HG03378 (cell line): Measurements from ENCODE around the gene HS3ST4.

Source experiments
- ATAC-seq: cut with Tn5 transposase; IDR thresholded peaks from one replicate; pipeline ENCODE4 v1.9.1; 2021; ENCODE audit warnings: mild to moderate bottlenecking, moderate library complexity; ENCODE audit not compliant: unreplicated experiment

HS3ST4 gene

DNA sequence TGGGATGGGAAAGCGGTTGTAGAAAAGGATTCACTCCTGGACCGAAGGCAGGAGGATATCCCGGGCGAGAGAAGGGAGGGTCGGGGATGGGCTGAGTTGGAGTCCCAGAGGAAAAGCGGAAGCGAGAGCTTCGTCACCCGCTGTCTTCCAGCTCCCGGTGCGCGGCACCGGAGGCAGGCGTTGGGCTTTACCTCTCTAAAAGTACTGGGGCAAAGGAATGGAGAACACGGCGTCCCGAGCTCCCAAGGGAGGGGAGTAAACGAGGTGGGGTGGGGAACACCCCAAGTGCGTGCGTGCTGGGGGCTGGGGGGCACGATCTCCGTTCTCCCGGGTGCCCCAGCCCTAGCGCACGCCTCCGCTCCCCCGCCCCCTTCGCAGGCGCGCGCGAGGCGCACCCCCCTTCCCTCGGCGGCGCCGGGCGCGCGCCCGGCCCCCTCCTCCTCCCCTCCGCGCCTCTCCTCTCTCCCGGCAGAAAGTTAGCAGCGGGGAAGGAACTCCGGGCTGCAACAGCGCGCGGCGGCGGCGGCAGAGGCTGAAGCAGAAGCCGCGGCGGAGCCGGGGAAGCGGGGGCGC lies at the start of gene HS3ST4:
Gene HS3ST4 (plus strand): TSS at position 441 of the 573 bp plus-strand sequence.
- no peak for ATAC-seq

DNA sequence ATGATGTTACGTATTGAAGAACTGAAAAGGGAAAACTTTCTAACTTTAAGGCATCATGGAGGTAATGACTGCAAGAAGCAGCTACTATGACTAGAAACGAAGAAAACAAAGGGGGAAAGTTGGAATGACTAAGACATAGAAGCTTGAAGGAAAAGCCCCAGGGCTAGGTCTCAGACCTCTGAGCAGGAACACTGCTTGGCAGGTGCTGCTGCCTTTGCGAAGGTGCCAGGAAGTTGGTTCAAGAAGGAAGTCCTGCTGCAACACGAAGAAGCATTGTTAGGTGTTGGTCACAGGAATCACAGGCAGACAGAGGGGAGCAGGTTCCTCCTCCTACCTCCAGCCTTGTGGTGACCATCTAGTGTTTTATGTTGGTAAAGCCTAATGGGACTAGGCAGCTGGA lies 48.1 kb upstream of the HS3ST4 start:
- no peak for ATAC-seq

DNA sequence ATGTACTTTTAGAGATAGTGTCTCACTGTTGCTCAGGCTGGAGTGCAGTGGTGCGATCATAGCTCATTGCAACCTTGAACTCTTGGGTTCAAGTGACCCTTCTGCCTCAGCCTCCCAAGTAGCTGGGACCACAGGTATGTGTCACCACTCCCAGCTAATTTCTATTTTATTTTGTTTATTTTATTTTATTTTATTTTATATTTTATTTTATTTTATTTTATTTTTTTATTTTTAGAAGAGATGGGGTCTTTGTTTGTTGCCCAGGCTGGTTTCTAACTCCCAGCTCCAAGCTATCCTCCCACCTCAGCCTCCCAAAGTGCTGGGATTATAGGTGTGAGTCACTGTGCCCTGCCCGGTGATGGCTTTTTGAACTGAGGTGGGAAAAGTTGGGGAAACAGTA lies 35.1 kb upstream of the HS3ST4 start:
- ATAC-seq, result no peak

DNA sequence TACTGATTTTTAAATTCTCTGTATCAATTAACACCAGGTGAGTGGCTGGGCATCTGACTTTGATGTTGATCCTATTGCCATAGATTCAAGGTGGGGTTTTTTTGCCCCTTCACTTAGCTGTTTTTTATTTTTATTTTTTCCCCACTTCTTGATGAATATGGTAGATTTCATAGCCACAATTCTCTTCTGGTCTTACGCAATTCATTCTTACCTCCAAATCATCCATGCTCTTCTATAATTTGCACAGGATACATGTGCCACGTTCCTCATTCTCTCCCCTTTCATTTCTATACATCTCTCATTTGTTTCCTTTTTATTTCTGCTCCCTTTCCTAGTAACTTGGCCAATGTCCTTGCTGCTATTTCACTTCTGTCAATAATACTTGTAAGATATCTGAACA lies 14.9 kb upstream of the HS3ST4 start:
- ATAC-seq, result no peak

DNA sequence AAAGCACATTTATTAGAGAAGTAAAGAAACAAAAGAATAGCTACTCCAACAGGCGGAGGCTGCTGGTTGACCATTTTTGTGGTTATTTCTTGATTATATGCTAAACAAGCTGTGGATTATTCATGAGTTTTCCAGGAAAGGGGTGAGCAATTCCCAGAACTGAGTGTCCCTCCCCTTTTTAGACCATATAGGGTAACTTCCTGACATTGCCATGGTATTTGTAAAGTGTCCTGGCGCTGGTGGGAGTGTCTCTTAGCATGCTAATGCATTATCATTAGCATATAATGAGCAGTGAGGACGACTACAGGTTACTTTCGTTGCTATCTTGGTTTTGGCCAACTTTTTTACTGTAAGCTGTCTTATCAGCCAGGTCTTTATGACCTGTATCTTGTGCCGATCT lies 12.2 kb upstream of the HS3ST4 start:
- no peak for ATAC-seq

DNA sequence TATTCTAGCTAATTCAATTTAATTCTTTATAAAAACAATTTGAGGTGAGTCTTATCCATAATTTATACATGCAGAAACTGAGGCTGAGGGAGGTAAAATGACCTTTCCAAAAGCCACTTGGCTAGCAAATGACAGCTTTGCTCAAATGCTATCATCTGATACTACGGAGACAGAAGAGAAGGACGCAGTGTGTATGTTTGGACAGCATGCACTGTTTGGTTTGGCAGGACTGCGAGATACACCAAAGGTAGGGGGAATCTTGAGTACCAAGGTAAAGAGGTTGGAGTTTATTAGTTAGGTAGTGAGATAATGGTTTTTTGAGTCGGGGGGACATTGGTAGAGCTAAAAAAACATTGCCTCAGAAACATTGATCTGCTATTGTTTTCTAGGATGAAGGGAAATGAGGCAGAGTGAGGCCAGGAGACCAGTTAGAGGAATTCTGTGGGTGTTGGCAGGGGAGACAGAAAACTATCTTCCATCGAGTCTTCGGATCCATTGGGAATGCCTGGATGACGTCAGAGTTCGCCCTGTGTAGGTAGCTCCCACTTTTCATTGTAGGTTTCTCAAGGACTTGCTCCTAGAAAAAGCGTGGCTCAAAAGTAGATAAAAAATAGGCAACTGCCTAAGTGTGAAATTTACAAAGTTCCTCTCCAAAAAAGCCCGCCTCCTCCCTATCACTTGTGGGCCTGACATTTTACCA lies 2.5 kb upstream of the HS3ST4 start:
- no peak for ATAC-seq

DNA sequence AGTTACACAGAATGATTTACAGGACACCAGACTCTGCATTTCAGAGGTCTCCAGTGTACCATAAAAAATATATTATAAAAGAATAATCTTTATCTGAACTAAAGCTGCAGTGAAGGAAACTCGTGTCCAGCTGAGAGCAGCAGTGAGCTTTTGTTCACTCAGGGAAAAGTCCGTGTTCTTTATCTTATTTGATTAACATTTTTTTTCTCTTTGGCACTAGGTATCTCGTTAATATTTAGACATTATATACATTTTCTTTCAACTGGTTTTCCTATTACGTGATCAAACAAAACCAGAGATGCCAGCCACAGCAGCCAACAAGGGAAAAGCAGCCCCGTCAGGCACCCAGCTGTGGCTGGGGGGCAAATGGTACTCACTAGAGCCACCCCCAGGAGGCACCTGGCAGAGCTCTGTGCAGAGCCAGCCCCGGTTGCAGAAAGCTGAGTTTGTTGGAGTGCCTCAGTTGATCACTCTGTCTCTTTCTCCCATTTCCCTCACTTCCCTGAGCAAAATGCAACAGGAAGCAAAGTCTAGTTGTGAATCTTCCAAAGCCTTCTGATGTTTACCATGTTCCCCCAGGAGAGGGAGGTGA lies 1.1 kb upstream of the HS3ST4 start:
- no peak for ATAC-seq

DNA sequence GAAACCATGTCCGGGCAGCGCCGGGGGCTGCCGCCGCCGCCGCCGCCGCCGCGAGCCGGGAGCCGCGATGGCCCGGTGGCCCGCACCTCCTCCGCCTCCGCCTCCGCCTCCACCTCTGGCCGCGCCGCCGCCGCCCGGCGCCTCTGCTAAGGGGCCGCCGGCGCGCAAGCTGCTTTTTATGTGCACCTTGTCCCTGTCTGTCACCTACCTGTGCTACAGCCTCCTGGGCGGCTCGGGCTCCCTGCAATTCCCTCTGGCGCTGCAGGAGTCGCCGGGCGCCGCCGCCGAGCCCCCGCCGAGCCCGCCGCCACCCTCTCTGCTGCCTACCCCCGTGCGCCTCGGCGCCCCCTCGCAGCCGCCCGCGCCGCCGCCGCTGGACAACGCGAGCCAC lies 587 bp downstream of the HS3ST4 start:
- no peak for ATAC-seq

DNA sequence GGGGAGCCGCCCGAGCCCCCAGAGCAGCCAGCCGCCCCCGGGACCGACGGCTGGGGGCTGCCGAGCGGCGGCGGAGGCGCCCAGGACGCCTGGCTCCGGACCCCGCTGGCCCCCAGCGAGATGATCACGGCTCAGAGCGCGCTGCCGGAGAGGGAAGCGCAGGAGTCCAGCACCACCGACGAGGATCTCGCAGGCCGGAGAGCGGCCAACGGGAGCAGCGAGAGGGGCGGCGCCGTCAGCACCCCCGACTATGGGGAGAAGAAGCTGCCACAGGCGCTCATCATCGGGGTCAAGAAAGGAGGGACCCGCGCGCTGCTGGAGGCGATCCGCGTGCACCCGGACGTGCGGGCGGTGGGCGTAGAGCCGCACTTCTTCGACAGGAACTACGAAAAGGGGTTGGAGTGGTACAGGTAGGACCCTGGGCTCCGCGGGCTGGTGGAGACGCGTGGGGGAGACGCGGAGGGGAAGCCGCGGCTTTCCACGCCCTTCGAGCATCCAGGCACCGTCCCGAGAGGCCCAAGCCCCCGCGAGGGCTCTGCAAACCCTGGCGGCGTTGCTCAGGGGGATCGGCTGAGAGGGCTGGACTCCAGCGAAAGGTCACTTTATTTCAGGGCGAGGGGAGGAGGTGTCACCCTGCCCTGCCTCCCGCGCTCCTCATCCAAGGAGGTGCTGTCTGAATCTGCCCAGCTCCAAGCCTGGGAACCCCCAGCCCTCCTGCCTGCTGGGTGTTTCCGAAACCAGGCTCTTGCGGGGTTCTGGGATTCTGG lies 1.2 kb downstream of the HS3ST4 start:
- no peak for ATAC-seq

DNA sequence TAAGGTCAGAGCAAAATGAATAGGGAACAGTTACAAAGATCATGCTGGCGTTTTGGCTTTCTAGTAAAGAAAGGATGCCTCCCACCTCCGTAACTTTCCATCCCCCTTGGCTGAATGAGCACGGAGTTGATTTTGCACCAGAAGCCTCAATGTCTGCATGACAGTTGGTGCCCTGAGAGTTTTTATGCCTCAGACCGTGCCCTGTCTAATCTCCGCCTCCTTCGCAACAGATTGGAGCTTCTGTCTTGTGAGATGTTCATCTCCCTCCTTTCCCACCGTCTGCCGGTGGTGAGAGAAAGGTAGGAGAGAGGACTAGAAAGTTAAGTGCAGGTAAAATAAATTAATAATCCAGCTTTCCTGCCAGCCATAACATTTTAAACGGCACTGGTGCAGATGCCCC lies 1.9 kb downstream of the HS3ST4 start:
- no peak for ATAC-seq

DNA sequence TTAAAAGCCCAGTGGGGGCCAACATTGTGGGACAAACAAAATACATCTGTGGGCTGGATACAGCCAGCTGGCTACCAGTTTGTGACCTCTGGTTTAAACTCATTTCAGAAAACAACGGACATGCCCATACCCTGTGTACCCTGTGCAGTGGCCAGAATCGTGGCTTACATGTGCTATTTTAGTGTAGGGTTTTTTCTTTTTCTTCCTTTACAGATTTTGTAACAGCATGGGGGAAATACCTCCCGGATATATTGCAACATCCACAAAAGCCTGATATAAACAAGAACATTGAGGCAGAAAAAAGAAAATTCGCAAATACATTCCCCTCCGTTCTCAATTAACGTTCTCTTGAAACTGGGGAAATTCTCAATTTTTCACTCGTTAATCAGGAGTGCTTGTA lies 7.3 kb downstream of the HS3ST4 start:
- no peak for ATAC-seq

DNA sequence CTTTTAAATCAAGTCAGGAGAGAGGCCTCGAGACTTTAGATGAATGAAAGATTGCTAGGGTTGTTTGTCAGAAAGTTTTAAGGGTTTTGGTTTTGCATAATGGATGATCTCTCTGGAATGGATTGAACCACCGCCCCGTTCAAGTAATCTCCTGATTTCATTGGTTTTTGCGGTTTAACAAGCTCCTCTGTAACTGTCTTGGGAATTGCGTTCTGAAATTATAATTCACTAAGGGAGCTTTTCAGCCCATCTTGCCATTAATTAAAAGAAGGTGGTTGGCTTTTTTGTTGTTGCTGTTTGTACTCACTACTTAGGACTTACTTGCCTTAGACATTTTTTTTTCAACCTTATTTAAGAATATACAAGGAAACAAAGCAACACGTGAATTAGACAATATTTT lies 8.8 kb downstream of the HS3ST4 start:
- ATAC-seq, result no peak

DNA sequence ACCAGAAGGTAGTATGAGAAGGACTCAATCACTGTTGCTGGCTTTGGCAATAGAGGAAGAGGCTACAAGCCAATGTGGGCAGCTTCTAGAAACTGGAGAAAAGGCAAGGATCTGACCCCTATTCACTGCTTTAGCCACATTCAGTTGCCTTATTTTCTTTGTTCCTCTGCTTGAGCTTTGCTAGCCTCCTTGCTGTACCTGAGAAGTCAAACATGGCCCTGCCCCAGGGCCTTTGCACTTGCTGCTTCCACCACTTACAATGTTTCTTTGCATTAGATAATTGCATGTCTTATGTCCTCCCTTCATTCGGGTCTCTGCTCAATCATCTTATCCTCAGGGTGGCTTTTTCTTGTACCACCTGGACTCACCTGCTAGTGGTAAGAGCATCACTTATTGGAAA lies 15.8 kb downstream of the HS3ST4 start:
- no peak for ATAC-seq

DNA sequence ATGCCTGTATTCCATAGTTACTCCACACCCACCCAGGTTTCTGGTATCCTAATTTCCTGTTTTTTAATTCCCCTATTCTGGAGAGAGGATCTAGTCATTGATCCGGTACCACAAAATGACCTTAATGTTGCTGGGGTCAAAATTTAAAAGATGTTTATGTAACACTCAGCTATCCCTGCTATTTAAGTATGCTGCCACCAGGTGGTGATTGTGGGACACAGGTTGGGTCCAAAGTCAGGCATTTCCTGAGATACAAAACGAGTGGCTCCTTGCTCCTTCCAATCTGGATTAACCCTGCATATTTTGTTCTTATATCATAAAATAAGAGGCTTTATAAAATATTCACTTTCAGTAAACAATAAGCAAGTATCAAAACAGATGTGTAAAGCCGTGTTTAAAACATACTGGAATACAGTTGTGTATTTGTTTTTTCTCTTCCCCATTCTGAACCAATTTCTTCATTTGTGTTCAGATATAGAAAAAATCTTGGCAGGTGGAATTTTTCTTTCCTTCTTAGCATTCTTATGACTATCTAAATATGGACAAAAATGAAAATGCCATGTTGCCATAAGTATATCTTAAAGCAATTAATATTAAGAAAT lies 16.3 kb downstream of the HS3ST4 start:
- ATAC-seq, result no peak

DNA sequence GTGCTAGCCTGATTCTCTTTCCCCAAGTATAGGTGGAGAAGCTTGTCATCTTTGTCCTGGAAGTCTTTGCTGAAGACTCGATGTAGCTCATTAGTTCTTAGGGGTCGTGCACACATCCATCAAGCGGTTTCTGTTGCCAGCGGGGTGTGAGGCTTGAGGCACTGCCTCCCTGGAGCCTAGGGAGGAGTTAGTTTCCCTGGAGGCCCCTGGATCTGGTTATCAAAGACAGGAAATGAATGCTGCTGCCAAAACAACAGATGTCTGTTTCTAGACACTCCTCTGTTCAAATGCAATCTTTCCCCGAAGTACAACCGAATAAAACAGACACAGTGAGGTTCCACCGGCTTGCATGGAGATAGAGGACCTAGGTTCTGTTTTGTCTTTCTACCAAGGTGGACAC lies 17.5 kb downstream of the HS3ST4 start:
- ATAC-seq, result no peak

DNA sequence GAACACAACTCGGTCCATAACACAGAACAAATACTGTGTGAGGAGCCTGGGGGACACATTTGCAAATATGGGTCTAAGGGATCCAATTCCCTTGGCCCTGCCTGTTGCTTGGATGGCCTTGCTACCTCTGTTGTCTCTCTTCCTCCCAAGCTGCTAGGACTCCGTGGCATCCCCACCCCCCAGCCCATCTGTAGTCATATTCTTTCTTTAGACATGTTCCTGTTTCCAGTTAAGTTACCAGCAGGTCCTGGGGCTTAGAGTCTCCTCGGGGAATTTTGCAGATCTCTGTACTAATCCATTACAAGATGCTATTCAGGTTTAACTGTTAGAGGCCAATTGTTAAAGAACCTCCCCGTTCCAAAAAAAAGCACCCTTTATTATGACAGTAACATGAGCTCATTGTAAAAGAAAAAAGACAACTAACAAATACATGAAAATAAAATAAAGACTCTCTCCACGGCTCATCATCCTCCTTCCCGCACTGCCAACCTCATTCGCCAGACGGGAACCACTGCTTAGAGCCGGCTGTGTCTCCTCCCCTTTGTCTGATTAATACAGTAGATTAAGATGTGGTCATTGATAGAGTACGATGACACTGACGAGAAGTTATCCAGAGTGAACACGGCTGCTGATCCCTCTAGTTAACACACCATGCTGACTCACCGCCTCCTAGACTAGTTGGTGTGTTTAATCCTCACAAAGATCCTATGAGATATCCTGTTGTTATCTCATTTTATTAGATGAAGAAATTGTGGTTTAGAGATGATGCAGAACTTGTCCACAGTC lies 22.2 kb downstream of the HS3ST4 start:
- no peak for ATAC-seq

DNA sequence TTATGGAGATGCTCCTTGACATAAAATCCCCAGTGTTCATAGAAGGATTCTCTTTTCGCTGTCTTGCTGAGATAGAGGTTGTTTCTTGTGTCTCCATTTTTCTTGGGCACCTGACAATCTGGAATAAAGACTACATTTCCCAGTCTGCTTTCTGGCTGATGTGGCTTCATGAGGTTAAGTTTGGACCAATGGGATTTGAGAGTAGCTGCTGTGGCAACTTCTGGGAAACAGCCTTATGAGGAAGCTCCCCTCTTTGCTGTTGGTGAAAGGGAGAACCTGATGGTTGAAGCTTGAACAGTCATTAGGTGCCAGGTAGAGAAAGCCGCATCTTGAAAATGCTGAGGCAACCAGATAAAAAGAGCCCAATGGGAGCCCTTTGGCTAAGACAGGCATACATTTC lies 24.4 kb downstream of the HS3ST4 start:
- no peak for ATAC-seq

DNA sequence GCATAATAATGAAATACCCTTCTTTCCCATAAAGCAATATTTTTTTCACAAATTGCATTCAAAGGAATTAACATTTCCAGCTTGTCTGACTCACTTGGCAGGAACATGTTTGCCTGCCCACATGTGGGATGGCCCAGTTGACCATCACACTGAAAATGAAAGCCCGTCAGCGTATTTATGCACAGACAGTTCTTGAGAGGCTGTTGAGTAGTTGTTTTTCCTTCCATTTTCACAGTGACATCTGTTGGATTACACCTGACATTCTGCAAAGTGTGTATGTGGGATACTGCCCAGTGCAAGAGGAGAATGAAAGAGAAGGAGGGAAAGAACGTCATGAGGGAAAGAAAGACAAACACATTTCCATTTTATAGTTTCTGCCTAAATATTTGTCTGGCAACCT lies 29.7 kb downstream of the HS3ST4 start:
- no peak for ATAC-seq

DNA sequence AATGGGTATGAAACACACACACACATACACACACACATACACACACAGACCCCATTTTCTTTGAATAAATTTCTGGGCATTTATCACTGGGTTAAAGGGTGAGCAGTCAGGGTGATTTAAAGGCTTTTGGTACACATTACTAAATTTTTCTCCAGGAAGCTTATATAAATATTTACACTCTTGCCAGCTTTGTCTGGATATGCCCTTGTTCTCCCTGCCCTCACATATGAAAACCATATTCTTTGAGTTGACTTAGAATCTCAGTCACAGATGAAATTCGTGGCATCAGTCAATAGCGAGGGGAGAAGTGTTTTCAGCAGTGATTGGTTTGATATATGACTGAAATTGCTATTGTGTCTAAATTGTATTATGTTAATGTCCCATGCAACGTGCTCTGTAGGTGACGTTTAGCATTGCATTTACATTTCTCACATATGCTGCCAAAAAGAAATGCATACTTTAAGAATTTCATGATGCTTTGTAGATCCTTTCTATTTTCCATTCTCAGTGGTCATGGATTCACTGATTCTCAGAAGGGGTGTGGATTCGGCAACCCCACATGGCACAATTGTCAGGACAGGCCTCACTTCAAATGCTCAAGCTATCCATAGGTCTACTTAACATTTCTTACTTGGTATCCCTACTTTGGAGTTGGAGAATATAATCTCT lies 34.8 kb downstream of the HS3ST4 start:
- no peak for ATAC-seq

DNA sequence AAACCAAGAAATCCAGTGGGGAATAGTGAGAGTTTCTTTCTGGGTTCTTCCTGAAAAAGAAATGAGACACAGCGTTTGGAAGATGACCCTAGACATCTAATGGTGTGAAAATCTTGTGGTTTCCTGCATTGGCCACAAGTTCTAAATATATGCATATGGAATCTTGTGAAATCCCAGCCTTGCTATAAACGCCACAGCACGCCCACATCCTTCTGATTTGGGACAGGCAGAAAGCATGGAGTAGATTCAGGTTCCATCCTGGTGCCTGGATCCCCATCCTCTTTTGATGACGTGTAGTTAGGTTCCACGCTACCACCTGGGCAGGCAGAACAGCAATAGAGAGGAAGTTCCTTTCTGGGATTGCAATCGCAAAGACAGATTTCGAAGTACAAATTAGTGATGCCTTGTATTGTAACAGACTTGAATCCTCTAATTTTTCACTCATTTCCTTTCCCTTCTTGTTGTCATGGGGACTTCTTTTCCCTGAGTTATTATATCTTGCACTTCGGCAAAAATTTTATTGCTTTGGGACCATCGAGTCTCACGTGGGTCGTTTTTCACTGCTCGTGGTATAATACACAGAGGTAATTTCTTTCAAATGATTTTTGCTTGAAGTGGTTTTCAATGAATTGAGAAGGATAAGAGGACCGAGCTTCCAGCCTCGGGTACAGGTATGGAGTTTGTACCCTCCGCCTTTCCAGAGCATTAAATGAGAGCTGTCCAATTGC lies 37.6 kb downstream of the HS3ST4 start:
- no peak for ATAC-seq
